Measurements from ENCODE around the gene C3orf85. TPM values are rescaled to one million over a fixed set of nuclear protein-coding genes. Genes with fewer than 3 reads are reported as not detected.

The C3orf85 gene
- polyA plus RNA-seq, 3 donors: not detected

DNA sequence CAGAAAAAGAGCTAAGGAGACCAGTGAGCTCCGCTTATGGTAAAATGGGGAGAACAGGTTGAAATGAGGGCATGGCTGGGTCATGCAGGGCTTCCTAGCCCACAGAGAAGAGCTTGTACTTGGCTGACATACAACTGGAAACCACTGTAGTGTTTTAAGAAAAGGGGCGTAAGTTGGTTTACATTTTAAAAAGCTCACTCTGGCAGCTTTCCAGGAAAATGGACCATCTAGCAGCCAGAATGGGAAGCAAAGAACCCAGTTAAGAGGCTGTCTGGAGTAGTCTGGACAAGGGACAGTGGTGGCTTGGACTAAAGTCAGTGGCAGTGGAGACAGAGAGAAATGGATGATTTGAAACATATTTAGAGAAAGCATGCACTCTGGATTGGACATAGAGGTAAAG is 20.5 kb upstream of the C3orf85 start:
- Histone ChIP-seq H4K20me1 (ENCODE audit: insufficient read depth, low read length) (no peaks in the 10 kb centered on the region), H3K4me3 (replicated peaks in 1 of 3; ENCODE audit: low read depth in 2 of 3, low read length in 3 of 3) (no peak overlapping the region), H3K9ac (ENCODE audit: insufficient read depth, low read length, poor library complexity, severe bottlenecking) (no peak overlapping the region), H3K79me2 (ENCODE audit: insufficient read depth, low read length) (no peaks in the 10 kb centered on the region), H3K4me2 (replicated peaks; ENCODE audit: extremely low read depth, low read length, poor library complexity, severe bottlenecking) (no peak overlapping the region), H3K4me1 (ENCODE audit: control insufficient read depth in 1 of 2, insufficient read depth in 2 of 2, low read length in 2 of 2) (no peaks in the 10 kb centered on the region), H3K9me3 (replicated peaks in 1 of 2; ENCODE audit: control insufficient read depth in 1 of 2, insufficient read depth in 1 of 2, low read length in 2 of 2) (peaks cover 0 to 6% of the 10 kb centered on the region in 2 donors), H2AFZ (ENCODE audit: insufficient read depth, low read depth, low read length, poor library complexity, severe bottlenecking) (no peak overlapping the region), H3K27ac (ENCODE audit: low read depth in 1 of 2, low read length in 2 of 2) (no peak overlapping the region), H3K36me3 (replicated peaks in 1 of 2; ENCODE audit: control insufficient read depth in 1 of 2, insufficient read depth in 2 of 2, low read length in 2 of 2) (no peaks in the 10 kb centered on the region), H3K27me3 (ENCODE audit: control insufficient read depth in 2 of 2, insufficient read depth in 2 of 2, low read length in 2 of 2) (no peaks in the 10 kb centered on the region)
- peaks cover 0 to 3% (median 0%) of the 10 kb centered on the region in 3 donors for H3K27me3 Mint-ChIP-seq (ENCODE audit: low read depth in 3 of 3)
- H3K36me3 Mint-ChIP-seq: no peaks in the 10 kb centered on the region
- TF ChIP-seq, protein P1, sequence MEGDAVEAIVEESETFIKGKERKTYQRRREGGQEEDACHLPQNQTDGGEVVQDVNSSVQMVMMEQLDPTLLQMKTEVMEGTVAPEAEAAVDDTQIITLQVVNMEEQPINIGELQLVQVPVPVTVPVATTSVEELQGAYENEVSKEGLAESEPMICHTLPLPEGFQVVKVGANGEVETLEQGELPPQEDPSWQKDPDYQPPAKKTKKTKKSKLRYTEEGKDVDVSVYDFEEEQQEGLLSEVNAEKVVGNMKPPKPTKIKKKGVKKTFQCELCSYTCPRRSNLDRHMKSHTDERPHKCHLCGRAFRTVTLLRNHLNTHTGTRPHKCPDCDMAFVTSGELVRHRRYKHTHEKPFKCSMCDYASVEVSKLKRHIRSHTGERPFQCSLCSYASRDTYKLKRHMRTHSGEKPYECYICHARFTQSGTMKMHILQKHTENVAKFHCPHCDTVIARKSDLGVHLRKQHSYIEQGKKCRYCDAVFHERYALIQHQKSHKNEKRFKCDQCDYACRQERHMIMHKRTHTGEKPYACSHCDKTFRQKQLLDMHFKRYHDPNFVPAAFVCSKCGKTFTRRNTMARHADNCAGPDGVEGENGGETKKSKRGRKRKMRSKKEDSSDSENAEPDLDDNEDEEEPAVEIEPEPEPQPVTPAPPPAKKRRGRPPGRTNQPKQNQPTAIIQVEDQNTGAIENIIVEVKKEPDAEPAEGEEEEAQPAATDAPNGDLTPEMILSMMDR (IDR thresholded peaks at IDR 0.05): no peak
- no peak overlapping the region for H3K4me3 Mint-ChIP-seq
- H3K9me3 Mint-ChIP-seq: peaks cover 0 to 7% (median 2%) of the 10 kb centered on the region in 7 donors
- H3K27ac Mint-ChIP-seq: no peak overlapping the region
- intact Hi-C loops (cut with micrococcal nuclease): no loop called here
- WGBS (ENCODE audit: insufficient coverage): 83% methylated on average over 1 of the region's 2 CpGs
- no peak for DNase-seq
- no peaks in the 10 kb centered on the region for H3K4me1 Mint-ChIP-seq

DNA sequence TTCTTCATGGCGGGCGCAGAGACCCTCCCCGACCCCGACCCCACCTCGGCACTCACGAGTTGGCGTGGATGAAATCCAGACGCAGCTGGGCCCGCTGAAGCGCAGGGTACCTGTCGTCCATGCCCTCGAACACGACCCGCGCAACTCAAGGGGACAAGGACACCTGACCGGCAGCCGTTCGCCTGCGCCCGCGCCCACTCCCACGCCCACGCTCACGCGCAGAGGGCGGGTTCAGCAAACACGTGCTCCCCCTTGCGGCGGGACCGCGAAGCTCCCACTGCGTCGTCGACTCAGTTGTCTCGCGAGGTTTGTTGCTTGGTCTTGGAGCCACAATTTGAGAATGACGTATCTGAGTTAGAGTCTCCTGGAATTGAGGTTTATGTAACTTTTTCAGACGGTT is 18.6 kb upstream of the C3orf85 start, which contains the start of gene MORC1:
TSS of gene MORC1 (minus strand) at position 196 of the 400 bp plus-strand sequence. CDS start at position 121, 75 bp downstream.
- no peak within 1 kb of the TSS for H3K4me3 Mint-ChIP-seq
- peaks cover 9% of the 10 kb centered on the region for H3K4me1 Mint-ChIP-seq
- Histone ChIP-seq H3K4me3 (replicated peaks in 1 of 3; ENCODE audit: low read depth in 2 of 3, low read length in 3 of 3) (no peak within 1 kb of the TSS), H4K20me1 (ENCODE audit: insufficient read depth, low read length) (no peaks in the 10 kb centered on the region), H3K4me2 (replicated peaks; ENCODE audit: extremely low read depth, low read length, poor library complexity, severe bottlenecking) (no peak within 1 kb of the TSS), H3K9ac (ENCODE audit: insufficient read depth, low read length, poor library complexity, severe bottlenecking) (no peak within 1 kb of the TSS), H3K9me3 (replicated peaks in 1 of 2; ENCODE audit: control insufficient read depth in 1 of 2, insufficient read depth in 1 of 2, low read length in 2 of 2) (peaks cover 0 to 6% of the 10 kb centered on the region in 2 donors), H3K27ac (ENCODE audit: low read depth in 1 of 2, low read length in 2 of 2) (no peak within 1 kb of the TSS), H3K36me3 (replicated peaks in 1 of 2; ENCODE audit: control insufficient read depth in 1 of 2, insufficient read depth in 2 of 2, low read length in 2 of 2) (no peaks in the 10 kb centered on the region), H3K79me2 (ENCODE audit: insufficient read depth, low read length) (no peaks in the 10 kb centered on the region), H3K4me1 (ENCODE audit: control insufficient read depth in 1 of 2, insufficient read depth in 2 of 2, low read length in 2 of 2) (peaks cover 5 to 9% of the 10 kb centered on the region in 2 donors), H3K27me3 (ENCODE audit: control insufficient read depth in 2 of 2, insufficient read depth in 2 of 2, low read length in 2 of 2) (no peaks in the 10 kb centered on the region), H2AFZ (ENCODE audit: insufficient read depth, low read depth, low read length, poor library complexity, severe bottlenecking) (no peak within 1 kb of the TSS)
- H3K27me3 Mint-ChIP-seq (ENCODE audit: low read depth in 3 of 3): peaks cover 0 to 3% (median 0%) of the 10 kb centered on the region in 3 donors
- peaks cover 0 to 7% (median 2%) of the 10 kb centered on the region in 7 donors for H3K9me3 Mint-ChIP-seq
- TF ChIP-seq, protein P1 (IDR thresholded peaks at IDR 0.05): no peak
- 95% methylated on average over 25 of the region's 38 CpGs for WGBS (ENCODE audit: insufficient coverage)
- no peaks in the 10 kb centered on the region for H3K36me3 Mint-ChIP-seq
- DNase-seq: no peak
- intact Hi-C loops (cut with micrococcal nuclease): no loop called here
- no peak within 1 kb of the TSS for H3K27ac Mint-ChIP-seq

Data from CD14-positive monocyte (primary cell).